HepG2 (cell line): ENCODE data around the gene MARF1. TPM values are rescaled to one million over a fixed set of nuclear protein-coding genes. Genes with fewer than 3 reads are reported as not detected.

Experiments used
- ATAC-seq: fragments of 200-7000 bp; cut with Tn5 transposase; 3 replicates; pipeline ENCODE4 v1.9.1; 2020; ENCODE audit warnings: mild to moderate bottlenecking, moderate library complexity
- BruUV-seq: library from RNA; stranded (reverse); fragments of 400-500 nt; replicated peaks from 2 replicates; lab custom pipeline; 2021; lab: Mats Ljungman, UMichigan
- CTCF ChIA-PET: fragments of 300-600 bp; formaldehyde crosslinking; extraction: SDS; loops from one replicate; lab custom pipeline; 2021; ENCODE audit warnings: low total read pairs, inconsistent platforms, low intra/inter-chr PET ratio; lab: Yijun Ruan, JAX
- POLR2A ChIA-PET: fragments of 350-600 bp; sonication (Branson Sonifier 250); formaldehyde crosslinking; loops from one replicate; lab custom pipeline; 2020; ENCODE audit warnings: antibody characterized with exemption, inconsistent platforms; lab: Yijun Ruan, JAX
- DNase-seq: peaks from one replicate; pipeline ENCODE4 v3.0.0-alpha.2; 2015; ENCODE audit warnings: low spot score
- FAIRE-seq: peaks from 3 replicates; lab custom pipeline; 2011; peaks lifted over from hg19 to GRCh38; lab: Jason Lieb, UNC
- H2AFZ ChIP-seq: one replicate; pipeline ENCODE4 v1.6.1; 2011; ENCODE audit warnings: low read length, inconsistent platforms
- H3K27ac ChIP-seq: fragments of 300-600 bp; 3 replicates; pipeline ENCODE4 v1.8.0; 2011; ENCODE audit warnings: mixed run types, mild to moderate bottlenecking, mixed read lengths, low read length, inconsistent platforms; ENCODE audit not compliant: insufficient read depth; ENCODE audit errors: extremely low read length
- H3K27me3 ChIP-seq, 2 experiments: fragments of 200-600 bp in 1 of 2; 2 replicates in 1 of 2; 3 replicates in 1 of 2; pipeline versions ENCODE4 v1.6.0 to v1.8.0; 2011; ENCODE audit warnings: low read length in 2 of 2, mild to moderate bottlenecking in 2 of 2, moderate library complexity in 2 of 2, inconsistent platforms in 1 of 2; ENCODE audit not compliant: insufficient read depth in 2 of 2, control insufficient read depth in 1 of 2
- H3K36me3 ChIP-seq, 2 experiments: fragments of 200-600 bp in 1 of 2; replicated peaks in 1 of 2; 2 replicates in 1 of 2; 3 replicates in 1 of 2; pipeline versions ENCODE4 v1.5.1 to v1.8.0; 2011; ENCODE audit warnings: low read length in 2 of 2, inconsistent platforms in 1 of 2; ENCODE audit not compliant: insufficient read depth in 2 of 2, control insufficient read depth in 1 of 2
- H3K4me1 ChIP-seq: 2 replicates; pipeline ENCODE4 v1.5.1; 2012; ENCODE audit warnings: low read length, inconsistent platforms; ENCODE audit not compliant: insufficient read depth
- H3K4me2 ChIP-seq: 2 replicates; pipeline ENCODE4 v1.6.0; 2011; ENCODE audit warnings: low read depth, low read length, inconsistent platforms
- H3K4me3 ChIP-seq, 3 experiments: fragments of 200-600 bp in 1 of 3; sonication (generic), shearing (Covaris generic) in 1 of 3; replicated peaks in 1 of 3; 2 replicates each; pipeline ENCODE4 v1.5.1; 2011 to 2016; ENCODE audit warnings: low read length in 3 of 3, inconsistent platforms in 2 of 3, low read depth in 2 of 3, mild to moderate bottlenecking in 2 of 3, control low read depth in 1 of 3, mixed read lengths in 1 of 3; ENCODE audit not compliant: insufficient read depth in 1 of 3
- H3K79me2 ChIP-seq: one replicate; pipeline ENCODE4 v1.6.1; 2011; ENCODE audit warnings: low read length, inconsistent platforms; ENCODE audit not compliant: insufficient read depth
- H3K9ac ChIP-seq: 2 replicates; pipeline ENCODE4 v1.6.0; 2011; ENCODE audit warnings: mild to moderate bottlenecking, low read depth, low read length, inconsistent platforms; ENCODE audit not compliant: insufficient read depth
- H3K9me3 ChIP-seq: 2 replicates; pipeline ENCODE4 v1.5.1; 2012; ENCODE audit warnings: mild to moderate bottlenecking, low read length
- H4K20me1 ChIP-seq: 2 replicates; pipeline ENCODE4 v1.6.0; 2011; ENCODE audit warnings: inconsistent platforms, mild to moderate bottlenecking, low read length, moderate library complexity; ENCODE audit not compliant: insufficient read depth
- CBX5 ChIP-seq: sonication (generic); formaldehyde crosslinking; IDR thresholded peaks from 2 replicates; pipeline ENCODE4 v1.4.0; 2020; ENCODE audit warnings: missing genetic modification reagents, borderline replicate concordance
- HINFP ChIP-seq: sonication (generic); formaldehyde crosslinking; IDR thresholded peaks from 2 replicates; pipeline ENCODE4 v1.4.0; 2020; ENCODE audit warnings: low read depth, mild to moderate bottlenecking, missing genetic modification reagents
- NR0B2 ChIP-seq: sonication (generic); formaldehyde crosslinking; IDR thresholded peaks from 2 replicates; pipeline ENCODE4 v1.4.0; 2020; ENCODE audit warnings: mild to moderate bottlenecking, missing genetic modification reagents
- YY1 ChIP-seq: IDR thresholded peaks from 2 replicates; pipeline ENCODE4 v1.6.1; 2011; ENCODE audit warnings: low read length, low read depth, moderate library complexity, mild to moderate bottlenecking; ENCODE audit not compliant: insufficient read depth, insufficient replicate concordance
- ZBTB37 ChIP-seq: sonication (generic); formaldehyde crosslinking; IDR thresholded peaks from 2 replicates; pipeline ENCODE4 v1.4.0; 2020; ENCODE audit warnings: mild to moderate bottlenecking, missing genetic modification reagents
- ZNF333 ChIP-seq: sonication (generic); formaldehyde crosslinking; IDR thresholded peaks from 2 replicates; pipeline ENCODE4 v1.4.0; 2020; ENCODE audit warnings: mild to moderate bottlenecking, missing genetic modification reagents, borderline replicate concordance
- ZNF576 ChIP-seq: sonication (generic); formaldehyde crosslinking; IDR thresholded peaks from 2 replicates; pipeline ENCODE4 v1.4.0; 2020; ENCODE audit warnings: mild to moderate bottlenecking, missing genetic modification reagents
- ZNF710 ChIP-seq: sonication (generic); formaldehyde crosslinking; IDR thresholded peaks from 2 replicates; pipeline ENCODE4 v1.5.0; 2020; ENCODE audit warnings: mild to moderate bottlenecking, missing genetic modification reagents, borderline replicate concordance
- WGBS: methylation state at CpG from one replicate; pipeline ENCODE4 v1.1.6; 2017; ENCODE audit warnings: low lambda C conversion rate; 5-methylcytosine and 5-hydroxymethylcytosine counted together
- in situ Hi-C: cut with HindIII; loops from 2 replicates; pipeline ENCODE4 v1.10.0; 2017; ENCODE audit warnings: low pct_unique_long_range_greater_than_20kb; ENCODE audit not compliant: extremely low pct_ligation_motif_present
- intact Hi-C: fragments of 100-400 bp; cut with micrococcal nuclease; formaldehyde crosslinking; loops from one replicate; pipeline ENCODE4 v1.10.0; 2022; ENCODE audit not compliant: unreplicated experiment
- polyA plus RNA-seq, 8 experiments: library from polyadenylated mRNA; depleted of rRNA in 3 of 8; stranded (reverse) in 7 of 8; unstranded in 1 of 8; fragments of >200 nt; fragmentation: Illumina TruSeq in 4 of 8; extraction: Trizol in 4 of 8; gene quantifications; 2 replicates each; pipeline versions ENCODE4 v1.2.1 to v1.2.3, GENCODE V29; 2011 to 2016; ENCODE audit warnings: low read depth in 4 of 8, missing spikeins in 1 of 8, mixed read lengths in 1 of 8; ENCODE audit not compliant: insufficient read depth in 1 of 8
- total RNA-seq, 5 experiments: library from RNA; depleted of rRNA; stranded (reverse); fragments of >200 nt; fragmentation: Illumina TruSeq; extraction: Trizol; gene quantifications; 2 replicates each; pipeline ENCODE4 v1.2.3, GENCODE V29; 2016; ENCODE audit warnings: low read depth in 1 of 5

Gene MARF1
- total and polyA plus RNA-seq, 2 of the 13 experiments (the other 11 are each of a cell fraction or from before 2014, with no cell fraction given): 8.7 to 20.7 TPM

- no peak for DNase-seq
- Histone ChIP-seq H3K9me3 (no peaks in the 10 kb centered on the region), H3K4me1 (peaks cover 53% of the 10 kb centered on the region), H3K4me3 (no peak overlapping the region), H3K36me3 (no peaks in the 10 kb centered on the region), H3K27ac (no peak overlapping the region), H3K27me3 (no peaks in the 10 kb centered on the region), H2AFZ (no peak overlapping the region), H4K20me1 (no peaks in the 10 kb centered on the region), H3K9ac (no peak overlapping the region), H3K79me2 (no peaks in the 10 kb centered on the region), H3K4me2 (no peak overlapping the region)
- BruUV-seq: no TSS peak
- ChIA-PET POLR2A (interaction anchor here (0.9 to 1.3 kb wide), 2 partner anchors 17 to 50 kb away, joined by 3 to 4 read pairs; no protein-coding TSS in a partner anchor), CTCF (no interaction called here)
- intact Hi-C loops (loop anchor here (5.0 kb wide), 1 partner anchor 63 kb away; the partner anchor contains the start of gene MARF1), in situ Hi-C loops (no loop called here)
- FAIRE-seq: no peak
- 95% methylated on average over 4 of the region's 4 CpGs for WGBS
- TF ChIP-seq ZNF710 (CRISPR knock-in tag): 0 out of 2 replicates have a peak, but pooled peaks have one; percentile 32
- TF ChIP-seq ZNF333 (CRISPR knock-in tag): 0 out of 2 replicates have a peak, but pooled peaks have one; percentile 33
- TF ChIP-seq NR0B2: 0 out of 2 replicates have a peak, but pooled peaks have one; percentile 65
- TF ChIP-seq YY1: no peak
- TF ChIP-seq HINFP (CRISPR knock-in tag): no peak
- peak; percentile 61; the same call in 1 of the 2 replicates for TF ChIP-seq ZNF576
- 0 out of 2 replicates have a peak, but pooled peaks have one; percentile 19 for TF ChIP-seq ZBTB37 (CRISPR knock-in tag)
- 0 out of 2 replicates have a peak, but pooled peaks have one; percentile 6 for TF ChIP-seq CBX5 (CRISPR knock-in tag)
- no peak for ATAC-seq
These were observed 64.1 kb downstream of the MARF1 start for GRCh38 chr16:15578824-15579223.
